ENCODE results near the gene ZGPAT.

Gene ZGPAT

DNA sequence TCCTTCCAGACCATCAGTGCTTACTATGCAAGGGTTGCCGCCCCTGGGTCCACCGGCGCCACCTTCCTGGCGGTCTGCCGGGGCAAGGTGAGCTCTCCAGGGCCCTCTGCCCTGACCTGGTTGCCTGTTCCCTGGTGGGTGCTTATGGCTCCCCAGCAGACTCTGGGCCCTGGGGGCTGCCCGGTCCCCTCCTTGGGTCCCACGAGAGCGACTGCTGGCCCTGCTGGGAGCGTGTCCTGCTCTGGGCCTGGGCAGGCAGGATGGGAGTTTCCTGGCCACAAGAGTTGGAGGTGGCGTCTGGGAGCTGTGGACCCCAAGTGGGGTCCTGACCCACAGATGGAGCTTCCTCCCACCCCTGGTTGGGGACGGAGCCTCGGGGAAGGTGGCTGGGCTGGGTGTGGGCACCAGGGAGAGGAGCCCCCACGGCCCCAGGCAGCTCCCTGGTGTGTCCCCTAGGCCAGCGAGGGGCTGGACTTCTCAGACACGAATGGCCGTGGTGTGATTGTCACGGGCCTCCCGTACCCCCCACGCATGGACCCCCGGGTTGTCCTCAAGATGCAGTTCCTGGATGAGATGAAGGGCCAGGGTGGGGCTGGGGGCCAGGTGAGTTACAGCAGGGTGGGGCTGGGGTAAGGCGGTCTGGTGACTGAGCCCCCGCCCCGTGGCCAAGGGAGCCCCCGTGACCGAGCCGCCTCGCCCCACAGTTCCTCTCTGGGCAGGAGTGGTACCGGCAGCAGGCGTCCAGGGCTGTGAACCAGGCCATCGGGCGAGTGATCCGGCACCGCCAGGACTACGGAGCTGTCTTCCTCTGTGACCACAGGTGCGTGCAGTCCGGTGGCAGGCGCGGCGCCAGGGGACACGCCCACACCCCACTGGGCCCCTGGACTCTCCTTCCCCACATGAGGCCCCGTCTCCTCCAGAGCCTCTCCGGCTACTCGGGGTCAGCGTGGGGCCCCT lies 18.5 kb upstream of the ZGPAT start:
- H3K4me1 ChIP-seq (ENCODE audit: control insufficient read depth, insufficient read depth, low read length) = no peaks in the 10 kb centered on the region
- H3K27me3 ChIP-seq (ENCODE audit: control insufficient read depth, insufficient read depth, low read length) = no peaks in the 10 kb centered on the region
- H3K9me3 ChIP-seq (ENCODE audit: control insufficient read depth, insufficient read depth, low read length) = no peaks in the 10 kb centered on the region
- no peak overlapping the region for H3K9ac ChIP-seq (ENCODE audit: low read depth, low read length)
- peaks cover 28% of the 10 kb centered on the region for H3K36me3 ChIP-seq (ENCODE audit: control insufficient read depth, insufficient read depth, low read length)
- H3K4me3 ChIP-seq (ENCODE audit: low read depth, low read length) = no peak overlapping the region

DNA sequence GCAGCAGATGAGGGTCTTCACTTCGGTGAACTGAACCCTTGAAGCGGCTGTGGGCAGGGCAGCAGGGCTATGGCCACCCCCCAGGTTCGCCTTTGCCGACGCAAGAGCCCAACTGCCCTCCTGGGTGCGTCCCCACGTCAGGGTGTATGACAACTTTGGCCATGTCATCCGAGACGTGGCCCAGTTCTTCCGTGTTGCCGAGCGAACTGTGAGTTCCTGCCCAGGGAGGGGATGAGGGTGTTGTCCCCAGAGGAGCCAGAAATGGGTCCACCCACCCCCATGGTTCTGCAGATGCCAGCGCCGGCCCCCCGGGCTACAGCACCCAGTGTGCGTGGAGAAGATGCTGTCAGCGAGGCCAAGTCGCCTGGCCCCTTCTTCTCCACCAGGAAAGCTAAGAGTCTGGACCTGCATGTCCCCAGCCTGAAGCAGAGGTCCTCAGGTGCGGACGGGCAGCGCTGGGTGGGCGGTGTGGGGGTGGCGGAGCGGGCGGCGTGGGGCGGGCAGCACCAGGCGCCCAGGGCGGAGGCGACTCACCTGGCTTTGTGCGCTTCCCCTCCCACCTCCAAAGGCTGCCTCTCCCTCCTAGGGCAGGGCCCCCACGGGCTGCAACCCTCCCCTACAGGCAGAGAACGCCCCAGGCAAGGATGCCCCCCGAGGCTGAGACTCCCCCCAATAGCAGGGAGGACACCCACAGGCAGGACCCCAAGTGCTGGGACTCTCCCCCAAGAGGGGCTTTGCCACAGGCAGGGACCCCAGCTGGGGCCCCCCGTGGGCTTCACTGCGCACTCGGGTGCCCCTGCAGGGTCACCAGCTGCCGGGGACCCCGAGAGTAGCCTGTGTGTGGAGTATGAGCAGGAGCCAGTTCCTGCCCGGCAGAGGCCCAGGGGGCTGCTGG lies 17.6 kb upstream of the ZGPAT start:
- H3K27me3 ChIP-seq (ENCODE audit: control insufficient read depth, insufficient read depth, low read length) = no peaks in the 10 kb centered on the region
- H3K4me1 ChIP-seq (ENCODE audit: control insufficient read depth, insufficient read depth, low read length) = no peaks in the 10 kb centered on the region
- H3K9ac ChIP-seq (ENCODE audit: low read depth, low read length) = no peak overlapping the region

DNA sequence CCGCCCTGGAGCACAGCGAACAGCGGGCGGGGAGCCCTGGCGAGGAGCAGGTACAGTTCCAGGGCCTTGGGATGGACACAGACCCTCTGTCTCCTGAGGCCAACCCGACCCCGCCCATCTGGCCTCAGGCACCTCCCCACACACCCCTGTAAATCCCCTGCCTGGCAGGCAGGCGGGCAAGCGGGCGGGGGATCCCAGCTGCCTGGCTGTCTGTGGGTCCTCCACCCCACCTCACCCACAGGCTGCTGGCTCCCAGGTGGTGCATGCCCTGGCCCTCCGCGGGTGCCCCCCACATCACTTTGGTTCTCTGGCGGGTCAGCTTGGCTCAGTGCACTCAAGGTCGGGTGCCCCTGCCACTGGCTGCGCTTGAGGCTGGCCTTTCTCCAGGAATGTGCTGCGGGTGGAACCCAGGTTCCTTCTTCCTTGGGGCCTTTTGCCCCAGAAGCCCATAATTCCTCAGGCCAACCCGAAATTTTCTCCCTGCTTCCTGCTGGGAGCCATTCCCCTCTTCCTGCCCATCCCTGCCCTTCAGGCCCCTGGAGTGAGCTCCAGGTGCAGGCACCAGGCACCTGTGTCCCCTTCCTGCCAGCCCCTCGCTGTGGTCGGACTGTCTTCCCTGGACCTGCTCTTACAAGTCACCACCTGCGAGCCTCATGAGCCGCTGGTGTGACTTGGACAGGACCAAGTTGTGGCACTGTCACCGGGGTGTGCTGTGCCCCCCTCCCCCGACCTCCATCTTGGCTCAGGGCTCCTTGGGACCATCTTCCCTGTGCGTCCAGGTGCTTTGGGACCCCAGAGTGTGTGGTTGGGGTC lies 16.7 kb upstream of the ZGPAT start:
- no peak overlapping the region for H3K4me3 ChIP-seq (ENCODE audit: low read depth, low read length)
- no peak overlapping the region for H3K9ac ChIP-seq (ENCODE audit: low read depth, low read length)
- peaks cover 29% of the 10 kb centered on the region for H3K36me3 ChIP-seq (ENCODE audit: control insufficient read depth, insufficient read depth, low read length)
- no peaks in the 10 kb centered on the region for H3K4me1 ChIP-seq (ENCODE audit: control insufficient read depth, insufficient read depth, low read length)
- H3K9me3 ChIP-seq (ENCODE audit: control insufficient read depth, insufficient read depth, low read length) = no peaks in the 10 kb centered on the region
- no peaks in the 10 kb centered on the region for H3K27me3 ChIP-seq (ENCODE audit: control insufficient read depth, insufficient read depth, low read length)

More for the DNA sequence above, 17.6 kb upstream of the ZGPAT start:
- no peak overlapping the region for H3K4me3 ChIP-seq (ENCODE audit: low read depth, low read length)
- H3K9me3 ChIP-seq (ENCODE audit: control insufficient read depth, insufficient read depth, low read length) = no peaks in the 10 kb centered on the region
- H3K36me3 ChIP-seq (ENCODE audit: control insufficient read depth, insufficient read depth, low read length) = peaks cover 29% of the 10 kb centered on the region

DNA sequence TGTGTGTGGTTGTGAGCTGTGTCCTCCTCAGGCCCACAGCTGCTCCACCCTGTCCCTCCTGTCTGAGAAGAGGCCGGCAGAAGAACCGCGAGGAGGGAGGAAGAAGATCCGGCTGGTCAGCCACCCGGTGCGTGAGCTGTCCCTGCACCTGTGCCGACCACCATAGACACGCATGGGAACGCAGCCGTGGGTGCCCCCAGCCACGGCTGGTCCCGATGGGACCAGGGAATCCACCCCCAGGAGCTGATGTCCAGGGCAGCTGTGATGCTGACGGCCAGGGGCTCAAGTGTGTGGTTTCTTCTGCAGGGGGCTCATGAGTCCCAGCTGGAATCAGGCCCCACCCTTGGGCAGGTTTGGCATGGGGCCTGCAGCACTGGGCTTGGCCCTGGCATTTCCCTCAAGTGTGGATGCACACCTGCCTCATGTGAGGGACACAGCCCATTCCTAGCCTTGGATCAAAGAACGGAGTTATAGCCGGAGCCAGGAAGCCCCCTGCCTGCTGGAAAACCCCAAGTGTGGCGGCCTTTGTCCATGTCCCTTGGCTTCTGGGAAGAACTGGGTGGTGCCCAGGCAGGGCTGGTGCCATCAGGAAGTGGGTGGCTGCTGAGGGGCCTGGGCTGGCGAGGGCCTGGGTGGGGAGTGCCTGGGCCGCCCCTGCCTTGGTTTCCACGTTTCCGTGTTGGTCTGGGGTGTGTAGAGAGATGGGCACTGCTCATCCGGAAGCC lies 16.0 kb upstream of the ZGPAT start:
- Histone ChIP-seq H3K9me3 (ENCODE audit: control insufficient read depth, insufficient read depth, low read length) (no peaks in the 10 kb centered on the region), H3K4me3 (ENCODE audit: low read depth, low read length) (no peak overlapping the region), H3K36me3 (ENCODE audit: control insufficient read depth, insufficient read depth, low read length) (peaks cover 29% of the 10 kb centered on the region), H3K4me1 (ENCODE audit: control insufficient read depth, insufficient read depth, low read length) (no peaks in the 10 kb centered on the region), H3K9ac (ENCODE audit: low read depth, low read length) (no peak overlapping the region), H3K27me3 (ENCODE audit: control insufficient read depth, insufficient read depth, low read length) (no peaks in the 10 kb centered on the region)

DNA sequence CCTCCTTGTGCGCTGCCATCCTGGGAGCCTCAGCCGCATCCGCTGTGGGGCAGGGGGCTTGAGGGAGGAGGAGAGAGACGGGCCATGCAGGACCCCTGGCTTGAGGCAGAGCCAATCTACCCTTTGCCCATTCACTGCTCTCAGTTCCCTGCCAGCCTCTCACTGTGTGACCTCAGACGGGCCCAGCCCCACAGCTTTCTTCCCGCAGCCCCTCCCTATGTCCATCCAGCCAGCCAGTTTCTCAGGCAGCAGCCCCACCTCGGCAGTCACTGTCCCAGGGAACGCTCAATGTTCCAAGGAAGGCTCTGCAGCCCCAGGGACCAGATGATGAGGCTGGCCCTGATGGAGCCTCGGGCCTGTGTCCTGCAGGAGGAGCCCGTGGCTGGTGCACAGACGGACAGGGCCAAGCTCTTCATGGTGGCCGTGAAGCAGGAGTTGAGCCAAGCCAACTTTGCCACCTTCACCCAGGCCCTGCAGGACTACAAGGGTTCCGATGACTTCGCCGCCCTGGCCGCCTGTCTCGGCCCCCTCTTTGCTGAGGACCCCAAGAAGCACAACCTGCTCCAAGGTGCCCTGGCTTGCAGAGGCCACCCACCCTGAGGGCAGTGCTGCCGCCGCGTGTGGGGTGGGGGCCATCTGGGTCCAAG lies 15.3 kb upstream of the ZGPAT start:
- Histone ChIP-seq H3K4me3 (ENCODE audit: low read depth, low read length) (no peak overlapping the region), H3K27me3 (ENCODE audit: control insufficient read depth, insufficient read depth, low read length) (no peaks in the 10 kb centered on the region), H3K9me3 (ENCODE audit: control insufficient read depth, insufficient read depth, low read length) (no peaks in the 10 kb centered on the region), H3K4me1 (ENCODE audit: control insufficient read depth, insufficient read depth, low read length) (peaks cover 2% of the 10 kb centered on the region), H3K9ac (ENCODE audit: low read depth, low read length) (no peak overlapping the region), H3K36me3 (ENCODE audit: control insufficient read depth, insufficient read depth, low read length) (peaks cover 29% of the 10 kb centered on the region)

DNA sequence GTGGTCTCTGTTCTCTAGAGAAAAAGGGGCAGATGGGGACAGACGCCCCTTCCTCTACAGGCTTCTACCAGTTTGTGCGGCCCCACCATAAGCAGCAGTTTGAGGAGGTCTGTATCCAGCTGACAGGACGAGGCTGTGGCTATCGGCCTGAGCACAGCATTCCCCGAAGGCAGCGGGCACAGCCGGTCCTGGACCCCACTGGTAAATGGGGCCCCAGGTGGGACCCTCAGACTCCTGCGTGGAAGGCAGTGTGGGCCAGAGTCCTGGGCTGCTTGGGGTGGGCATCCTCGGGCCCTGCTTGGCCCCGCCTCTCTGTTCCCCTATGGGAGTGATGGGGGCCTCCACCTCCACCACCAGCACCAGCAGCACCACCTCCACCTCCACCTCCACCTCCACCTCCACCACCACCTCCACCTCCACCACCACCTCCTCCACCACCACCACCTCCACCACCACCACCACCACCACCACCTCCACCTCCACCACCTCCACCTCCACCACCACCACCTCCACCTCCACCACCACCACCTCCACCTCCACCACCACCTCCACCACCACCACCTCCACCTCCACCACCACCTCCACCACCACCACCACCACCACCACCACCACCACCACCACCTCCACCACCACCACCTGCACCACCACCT lies 14.6 kb upstream of the ZGPAT start:
- peaks cover 25% of the 10 kb centered on the region for H3K36me3 ChIP-seq (ENCODE audit: control insufficient read depth, insufficient read depth, low read length)
- H3K27me3 ChIP-seq (ENCODE audit: control insufficient read depth, insufficient read depth, low read length) = no peaks in the 10 kb centered on the region
- no peak overlapping the region for H3K4me3 ChIP-seq (ENCODE audit: low read depth, low read length)
- no peaks in the 10 kb centered on the region for H3K9me3 ChIP-seq (ENCODE audit: control insufficient read depth, insufficient read depth, low read length)
- no peak overlapping the region for H3K9ac ChIP-seq (ENCODE audit: low read depth, low read length)
- H3K4me1 ChIP-seq (ENCODE audit: control insufficient read depth, insufficient read depth, low read length) = peaks cover 2% of the 10 kb centered on the region

DNA sequence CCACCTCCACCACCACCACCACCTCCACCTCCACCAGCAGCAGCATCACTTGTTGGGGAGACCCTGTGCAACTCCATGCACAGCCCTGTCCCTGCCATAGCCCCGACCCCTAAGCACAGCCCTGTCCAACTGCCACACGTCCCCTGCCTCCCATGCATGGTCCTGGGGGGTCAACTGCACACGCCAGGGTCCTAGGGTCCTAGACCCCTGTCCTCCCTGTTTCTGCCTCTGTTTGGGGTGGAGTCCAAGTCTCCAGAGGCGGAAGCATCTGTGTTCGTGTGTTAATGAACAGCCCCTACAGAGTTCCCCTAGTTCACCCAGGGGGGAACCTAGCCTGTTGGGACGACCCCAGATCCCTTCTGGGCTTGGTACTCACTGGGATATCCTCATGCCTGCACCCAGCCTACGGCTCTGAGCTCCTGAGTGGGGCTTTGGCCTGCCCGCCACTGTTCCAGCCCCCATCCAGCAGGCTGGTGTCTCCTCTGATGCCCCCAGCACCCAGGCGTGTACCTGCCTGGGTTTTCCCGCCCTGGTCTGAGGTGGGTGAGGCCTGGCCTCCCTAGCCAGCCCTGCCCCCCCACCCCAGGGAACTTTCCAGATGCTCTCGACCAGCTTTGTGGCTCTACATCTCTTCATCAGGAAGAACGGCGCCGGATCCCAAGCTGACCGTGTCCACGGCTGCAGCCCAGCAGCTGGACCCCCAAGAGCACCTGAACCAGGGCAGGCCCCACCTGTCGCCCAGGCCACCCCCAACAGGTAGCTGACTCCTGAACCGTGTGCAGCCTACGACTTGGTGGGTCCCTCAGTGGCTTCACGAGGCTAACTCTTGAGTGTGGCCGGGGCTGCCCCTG lies 13.9 kb upstream of the ZGPAT start:
- no peaks in the 10 kb centered on the region for H3K9me3 ChIP-seq (ENCODE audit: control insufficient read depth, insufficient read depth, low read length)
- H3K27me3 ChIP-seq (ENCODE audit: control insufficient read depth, insufficient read depth, low read length) = no peaks in the 10 kb centered on the region
- no peak overlapping the region for H3K9ac ChIP-seq (ENCODE audit: low read depth, low read length)
- no peak overlapping the region for H3K4me3 ChIP-seq (ENCODE audit: low read depth, low read length)
- H3K36me3 ChIP-seq (ENCODE audit: control insufficient read depth, insufficient read depth, low read length) = peaks cover 23% of the 10 kb centered on the region
- peaks cover 2% of the 10 kb centered on the region for H3K4me1 ChIP-seq (ENCODE audit: control insufficient read depth, insufficient read depth, low read length)

DNA sequence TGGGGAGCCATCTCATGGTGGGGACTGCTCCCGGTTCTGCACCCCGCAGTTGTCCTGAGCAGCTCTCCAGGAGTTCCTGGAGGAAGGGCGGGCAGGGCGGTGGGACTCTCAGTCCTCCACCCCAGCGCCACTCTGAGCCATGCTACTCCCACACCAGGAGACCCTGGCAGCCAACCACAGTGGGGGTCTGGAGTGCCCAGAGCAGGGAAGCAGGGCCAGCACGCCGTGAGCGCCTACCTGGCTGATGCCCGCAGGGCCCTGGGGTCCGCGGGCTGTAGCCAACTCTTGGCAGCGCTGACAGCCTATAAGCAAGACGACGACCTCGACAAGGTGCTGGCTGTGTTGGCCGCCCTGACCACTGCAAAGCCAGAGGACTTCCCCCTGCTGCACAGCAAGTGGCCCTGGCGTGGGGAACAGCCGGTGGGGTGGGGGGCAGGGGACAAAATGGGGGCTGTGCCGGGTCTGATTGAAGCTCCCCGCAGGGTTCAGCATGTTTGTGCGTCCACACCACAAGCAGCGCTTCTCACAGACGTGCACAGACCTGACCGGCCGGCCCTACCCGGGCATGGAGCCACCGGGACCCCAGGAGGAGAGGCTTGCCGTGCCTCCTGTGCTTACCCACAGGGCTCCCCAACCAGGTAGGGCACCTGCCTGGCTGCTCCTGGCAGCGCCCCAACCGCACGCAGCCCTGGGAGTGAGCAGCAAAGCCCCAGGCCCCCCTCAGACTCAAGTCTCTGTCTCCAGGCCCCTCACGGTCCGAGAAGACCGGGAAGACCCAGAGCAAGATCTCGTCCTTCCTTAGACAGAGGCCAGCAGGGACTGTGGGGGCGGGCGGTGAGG lies 13.0 kb upstream of the ZGPAT start:
- Histone ChIP-seq H3K4me3 (ENCODE audit: low read depth, low read length) (no peak overlapping the region), H3K36me3 (ENCODE audit: control insufficient read depth, insufficient read depth, low read length) (peaks cover 22% of the 10 kb centered on the region), H3K4me1 (ENCODE audit: control insufficient read depth, insufficient read depth, low read length) (peaks cover 4% of the 10 kb centered on the region), H3K9ac (ENCODE audit: low read depth, low read length) (no peak overlapping the region), H3K9me3 (ENCODE audit: control insufficient read depth, insufficient read depth, low read length) (no peaks in the 10 kb centered on the region), H3K27me3 (ENCODE audit: control insufficient read depth, insufficient read depth, low read length) (no peaks in the 10 kb centered on the region)
